Vagina (tissue), 2 donors: ENCODE data around the gene EXD3.

ENCODE experiments used
- CTCF ChIP-seq, 3 experiments: fragments of 450-650 bp in 2 of 3; fragments of 200-600 bp in 1 of 3; sonication (generic) in 1 of 3; IDR thresholded peaks; one replicate each; pipeline ENCODE4 v1.5.1; 2017 to 2019; ENCODE audit warnings: antibody characterized with exemption in 3 of 3, mild to moderate bottlenecking in 2 of 3, moderate library complexity in 2 of 3
- POLR2A ChIP-seq, 2 donors: fragments of 450-650 bp; IDR thresholded peaks; one replicate each; pipeline ENCODE4 v1.6.1; 2017; ENCODE audit warnings: antibody characterized with exemption in 2 of 2, mild to moderate bottlenecking in 2 of 2, moderate library complexity in 2 of 2
- POLR2AphosphoS5 ChIP-seq, 2 donors: sonication (generic); formaldehyde crosslinking; IDR thresholded peaks; one replicate each; pipeline ENCODE4 v1.9.0; 2017; ENCODE audit warnings: antibody characterized with exemption in 2 of 2, mild to moderate bottlenecking in 2 of 2, low read depth in 1 of 2; ENCODE audit not compliant: insufficient read depth in 1 of 2

DNA sequence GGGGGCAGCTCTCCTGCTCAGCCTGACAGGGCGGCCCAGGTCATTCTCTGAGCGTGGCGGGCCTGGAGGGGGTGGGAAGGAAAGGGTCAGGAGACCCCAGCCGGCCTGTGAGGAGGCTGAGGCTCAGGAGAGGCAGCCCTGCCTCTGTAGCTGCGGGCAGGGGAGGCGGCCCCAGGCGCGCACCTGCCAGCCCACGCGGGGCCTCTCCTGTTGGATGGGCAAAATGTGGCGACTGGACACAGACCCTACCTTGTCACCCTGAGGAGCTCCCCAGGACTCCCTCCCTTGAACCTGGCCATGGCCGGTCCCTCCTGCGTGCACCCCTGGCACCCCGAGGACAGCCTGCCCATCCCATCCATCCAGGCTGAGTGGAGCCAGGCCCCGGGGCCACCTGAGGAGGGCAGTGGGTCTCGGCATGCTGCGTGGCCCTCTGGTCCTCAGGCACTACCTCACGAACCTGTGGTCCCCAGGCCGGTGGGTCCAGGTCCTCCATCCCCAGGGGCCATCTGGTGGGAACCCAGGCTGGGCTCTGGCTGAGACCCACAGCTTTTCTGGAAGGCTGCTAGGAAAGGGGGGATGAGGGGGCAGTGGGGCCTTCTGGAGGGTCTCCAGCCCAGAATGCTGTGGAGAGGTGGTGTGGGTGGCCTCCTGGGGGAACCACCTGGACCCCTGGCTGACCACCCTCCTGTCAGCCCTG, 105.8 kb downstream of the EXD3 start:
- no peak for TF ChIP-seq CTCF (IDR thresholded peaks at IDR 0.05)
- no peak for TF ChIP-seq POLR2AphosphoS5 (IDR thresholded peaks at IDR 0.05; ENCODE audit: insufficient read depth in 1 of 2, low read depth in 1 of 2)
- no peak for TF ChIP-seq POLR2A (IDR thresholded peaks at IDR 0.05)
